K562 (cell line): ENCODE results near the gene IFT27. TPM values are rescaled to one million over a fixed set of nuclear protein-coding genes. Genes with fewer than 3 reads are reported as not detected.

Experiments
- ATAC-seq: fragments of 200-7000 bp; cut with Tn5 transposase; 3 replicates; pipeline ENCODE4 v1.9.1; 2020; ENCODE audit warnings: moderate library complexity
- BruUV-seq: library from RNA; stranded (reverse); fragments of 400-500 nt; replicated peaks from 2 replicates; lab custom pipeline; 2021; lab: Mats Ljungman, UMichigan
- CTCF ChIA-PET: fragments of 300-600 bp; formaldehyde crosslinking; extraction: SDS; loops from one replicate; lab custom pipeline; 2021; ENCODE audit warnings: low intra/inter-chr PET ratio; lab: Yijun Ruan, JAX
- POLR2A ChIA-PET: fragments of 300-600, 350-650 bp; sonication (Branson Sonifier 250); formaldehyde crosslinking; extraction: SDS; loops from one replicate; lab custom pipeline; 2021; ENCODE audit warnings: antibody characterized with exemption, inconsistent platforms; lab: Yijun Ruan, JAX
- DNase-seq, 4 experiments: peaks; one replicate each; pipeline versions ENCODE4 v3.0.0 to v3.0.0-alpha.2; 2011 to 2018; ENCODE audit warnings: low spot score in 3 of 4, mixed read lengths in 3 of 4; ENCODE audit errors: extremely low read depth in 1 of 4
- FAIRE-seq: peaks from 2 replicates; lab custom pipeline; 2011; peaks lifted over from hg19 to GRCh38; lab: Jason Lieb, UNC
- H2AFZ ChIP-seq: 2 replicates; pipeline ENCODE4 v1.6.0; 2011; ENCODE audit warnings: low read depth, low read length, control low read depth, inconsistent platforms
- H3K27ac ChIP-seq: fragments of 200-600 bp; 3 replicates; pipeline ENCODE4 v1.8.0; 2011; ENCODE audit warnings: low read depth, mild to moderate bottlenecking, control low read depth, inconsistent platforms, low read length, moderate library complexity, mixed read lengths; ENCODE audit errors: extremely low read depth
- H3K27me3 ChIP-seq, 2 experiments: fragments of 300-600 bp in 1 of 2; 2 replicates in 1 of 2; 3 replicates in 1 of 2; pipeline versions ENCODE4 v1.6.0 to v1.8.0; 2011; ENCODE audit warnings: inconsistent platforms in 2 of 2, low read length in 2 of 2, mild to moderate bottlenecking in 1 of 2, mixed read lengths in 1 of 2, moderate library complexity in 1 of 2; ENCODE audit not compliant: control insufficient read depth in 2 of 2, insufficient read depth in 2 of 2
- H3K36me3 ChIP-seq: fragments of 300-600 bp; 3 replicates; pipeline ENCODE4 v1.8.0; 2011; ENCODE audit warnings: mild to moderate bottlenecking, low read length, inconsistent platforms; ENCODE audit not compliant: control insufficient read depth, insufficient read depth
- H3K4me1 ChIP-seq, 2 experiments: fragments of 200-600 bp in 1 of 2; replicated peaks in 1 of 2; 2 replicates in 1 of 2; 3 replicates in 1 of 2; pipeline versions ENCODE4 v1.5.1 to v1.8.0; 2011; ENCODE audit warnings: inconsistent platforms in 2 of 2, low read length in 2 of 2, mild to moderate bottlenecking in 1 of 2, mixed read lengths in 1 of 2, moderate library complexity in 1 of 2; ENCODE audit not compliant: control insufficient read depth in 2 of 2, insufficient read depth in 2 of 2
- H3K4me2 ChIP-seq: 2 replicates; pipeline ENCODE4 v1.6.1; 2011; ENCODE audit warnings: low read length, control low read depth, inconsistent platforms, mixed read lengths; ENCODE audit not compliant: insufficient read depth
- H3K4me3 ChIP-seq: fragments of 200-600 bp; sonication (generic), shearing (Covaris generic); 2 replicates; pipeline ENCODE4 v1.5.1; 2016; ENCODE audit warnings: control low read depth, inconsistent platforms
- H3K79me2 ChIP-seq: fragments of 200-600 bp; 3 replicates; pipeline ENCODE4 v1.8.0; 2011; ENCODE audit warnings: low read length, inconsistent platforms; ENCODE audit not compliant: control insufficient read depth, insufficient read depth
- H3K9ac ChIP-seq, 2 experiments: 2 replicates each; pipeline versions ENCODE4 v1.6.0 to v1.6.1; 2011; ENCODE audit warnings: low read depth in 2 of 2, low read length in 2 of 2, control low read depth in 1 of 2, inconsistent platforms in 1 of 2, mild to moderate bottlenecking in 1 of 2, mixed read lengths in 1 of 2; ENCODE audit not compliant: insufficient read depth in 1 of 2
- H3K9me1 ChIP-seq: one replicate; pipeline ENCODE4 v1.6.0; 2011; ENCODE audit warnings: inconsistent platforms, mild to moderate bottlenecking, low read length, moderate library complexity; ENCODE audit not compliant: control insufficient read depth, insufficient read depth
- H3K9me3 ChIP-seq: replicated peaks from 2 replicates; pipeline ENCODE4 v1.5.1; 2011; ENCODE audit warnings: low read depth, low read length, inconsistent platforms; ENCODE audit not compliant: control insufficient read depth, insufficient read depth
- H4K20me1 ChIP-seq: replicated peaks from 2 replicates; pipeline ENCODE4 v1.6.1; 2011; ENCODE audit warnings: low read length, inconsistent platforms, mixed read lengths; ENCODE audit not compliant: control insufficient read depth, insufficient read depth
- ARID3A ChIP-seq: IDR thresholded peaks from 2 replicates; pipeline ENCODE4 v1.6.1; 2012; ENCODE audit warnings: low read depth, low read length, improper control_type of control experiment, borderline replicate concordance
- BCOR ChIP-seq: fragments of 450-650 bp; IDR thresholded peaks from 2 replicates; pipeline ENCODE4 v1.6.1; 2016
- CBFA2T2 ChIP-seq: fragments of 450-650 bp; conservative IDR thresholded peaks from 2 replicates; pipeline ENCODE4 v1.6.1; 2017; ENCODE audit warnings: mild to moderate bottlenecking
- CLOCK ChIP-seq: fragments of 250-450 bp; sonication (Bioruptor Pico); IDR thresholded peaks from 2 replicates; pipeline ENCODE4 v1.4.0; 2020; ENCODE audit warnings: mild to moderate bottlenecking, moderate library complexity, borderline replicate concordance
- ELF2 ChIP-seq: fragments of 250-450 bp; sonication (Bioruptor Pico); IDR thresholded peaks from 2 replicates; pipeline ENCODE4 v1.5.0; 2021; ENCODE audit warnings: mild to moderate bottlenecking
- JUND ChIP-seq, 2 experiments: IDR thresholded peaks; 2 replicates in 1 of 2; 3 replicates in 1 of 2; pipeline ENCODE4 v1.6.1; 2011; ENCODE audit warnings: borderline replicate concordance in 2 of 2, low read depth in 2 of 2, low read length in 2 of 2, improper control_type of control experiment in 1 of 2, missing biosample characterization in 1 of 2, missing genetic modification characterization in 1 of 2, missing genetic modification reagents in 1 of 2
- KDM1A ChIP-seq, 2 experiments: fragments of 450-650 bp; IDR thresholded peaks; 2 replicates each; pipeline ENCODE4 v1.6.1; 2016; ENCODE audit warnings: mild to moderate bottlenecking in 2 of 2
- LEF1 ChIP-seq: fragments of 450-650 bp; IDR thresholded peaks from 2 replicates; pipeline ENCODE4 v1.6.1; 2016; ENCODE audit warnings: mild to moderate bottlenecking
- MEF2D ChIP-seq: conservative IDR thresholded peaks from 2 replicates; pipeline ENCODE4 v1.6.1; 2016; ENCODE audit warnings: low read depth, missing genetic modification characterization, missing compliant biosample characterization
- POLR2AphosphoS2 ChIP-seq: IDR thresholded peaks from 2 replicates; pipeline ENCODE4 v1.6.1; 2012; ENCODE audit warnings: low read length, improper control_type of control experiment
- POLR3G ChIP-seq: IDR thresholded peaks from 2 replicates; pipeline ENCODE4 v1.6.1; 2011; ENCODE audit not compliant: insufficient read length, insufficient replicate concordance; ENCODE audit errors: extremely low read depth
- RBM25 ChIP-seq: fragments of 200-400 bp; formaldehyde crosslinking; IDR thresholded peaks from 2 replicates; pipeline ENCODE4 v1.6.1; 2018; ENCODE audit warnings: low read length, low read depth, moderate library complexity; ENCODE audit not compliant: severe bottlenecking
- RCOR1 ChIP-seq, 2 experiments: IDR thresholded peaks; 2 replicates each; pipeline ENCODE4 v1.6.1; 2012; ENCODE audit warnings: low read depth in 2 of 2, low read length in 2 of 2, borderline replicate concordance in 1 of 2, improper control_type of control experiment in 1 of 2
- RUNX1 ChIP-seq: sonication (generic); IDR thresholded peaks from 2 replicates; pipeline ENCODE4 v1.6.1; 2016; ENCODE audit warnings: antibody characterized with exemption, low read depth
- ZKSCAN1 ChIP-seq: fragments of 150-350 bp; IDR thresholded peaks from 2 replicates; pipeline ENCODE4 v1.6.1; 2016; ENCODE audit warnings: low read depth, low read length
- ZNF121 ChIP-seq: sonication (generic); formaldehyde crosslinking; conservative IDR thresholded peaks from 2 replicates; pipeline ENCODE4 v1.8.0; 2022; ENCODE audit warnings: missing genetic modification reagents
- ZNF133 ChIP-seq: fragments of 250-450 bp; sonication (Bioruptor Pico); IDR thresholded peaks from 2 replicates; pipeline ENCODE4 v1.4.0; 2020; ENCODE audit warnings: mild to moderate bottlenecking
- ZNF431 ChIP-seq: sonication (generic); formaldehyde crosslinking; IDR thresholded peaks from 2 replicates; pipeline ENCODE4 v1.8.0; 2022; ENCODE audit warnings: mild to moderate bottlenecking, missing genetic modification reagents
- ZNF830 ChIP-seq: fragments of 250-450 bp; sonication (Bioruptor Pico); IDR thresholded peaks from 2 replicates; pipeline ENCODE4 v1.5.0; 2021; ENCODE audit warnings: mild to moderate bottlenecking
- WGBS: fragments of 100-300 bp; shearing (Covaris generic); methylation state at CpG from one replicate; pipeline ENCODE4 v1.1.6; 2016; ENCODE audit warnings: low coverage, mixed read lengths; ENCODE audit not compliant: insufficient coverage; ENCODE audit errors: missing lambda C conversion rate; 5-methylcytosine and 5-hydroxymethylcytosine counted together
- in situ Hi-C: fragments of 300-500 bp; cut with MboI; formaldehyde crosslinking; loops from 4 replicates; pipeline ENCODE4 v1.15.0; 2018; ENCODE audit warnings: inconsistent platforms, mixed read lengths
- intact Hi-C: fragments of 100-400 bp; cut with micrococcal nuclease; formaldehyde crosslinking; loops from 2 replicates; pipeline ENCODE4 v1.14.2; 2022
- polyA plus RNA-seq, 8 experiments: library from polyadenylated mRNA; depleted of rRNA in 4 of 8; stranded (reverse) in 5 of 8; unstranded in 3 of 8; fragments of >200 nt; fragmentation: Nextera tagmentation in 2 of 8; fragmentation: Illumina TruSeq in 1 of 8; extraction: Ambion mirVana in 2 of 8; extraction: Trizol in 1 of 8; gene quantifications; 2 replicates each; pipeline versions ENCODE4 v1.2.1 to v1.2.3, GENCODE V29; 2011 to 2014; ENCODE audit warnings: inconsistent platforms in 1 of 8, missing spikeins in 1 of 8
- total RNA-seq, 7 experiments: library from RNA; depleted of rRNA in 6 of 7; stranded (reverse); fragments of >200 nt in 6 of 7; fragmentation: Illumina TruSeq in 2 of 7; extraction: Trizol in 2 of 7; gene quantifications; 2 replicates each; pipeline versions ENCODE4 v1.2.1 to v1.2.3, GENCODE V29; 2011 to 2021; ENCODE audit warnings: low replicate concordance in 1 of 7

Gene IFT27
- total and polyA plus RNA-seq, 9 of the 15 experiments (the other 6 are each of a cell fraction or from before 2014, with no cell fraction given): 0.01 to 1.4 (median 0.14) TPM; not detected in 1

- Histone ChIP-seq H3K9ac (no peak overlapping the region), H4K20me1 (no peaks in the 10 kb centered on the region), H3K27ac (no peak overlapping the region), H3K4me2 (no peak overlapping the region), H3K27me3 (peaks cover 0 to 15% of the 10 kb centered on the region in 2 experiments; a peak in 3 of 5 replicates), H3K4me3 (no peak overlapping the region), H3K9me1 (no peaks in the 10 kb centered on the region), H2AFZ (no peak overlapping the region), H3K4me1 (no peaks in the 10 kb centered on the region), H3K36me3 (no peaks in the 10 kb centered on the region), H3K79me2 (no peaks in the 10 kb centered on the region), H3K9me3 (no peaks in the 10 kb centered on the region)
- FAIRE-seq: no peak
- no peak for DNase-seq
- ATAC-seq: no peak
- ChIA-PET POLR2A (interaction anchor here (0.7 kb wide), 1 partner anchor 20 kb away, joined by 3 read pairs; no protein-coding TSS in a partner anchor), CTCF (no interaction called here)
- intact Hi-C loops: no loop called here
- 2% methylated on average over 13 of the region's 19 CpGs for WGBS
- in situ Hi-C loops: no loop called here
- no TSS peak for BruUV-seq
- no peak for TF ChIP-seq JUND (IDR thresholded peaks at IDR 0.05; ENCODE audit: borderline replicate concordance, low read depth, low read length)
- TF ChIP-seq JUND (tag; IDR thresholded peaks at IDR 0.05; ENCODE audit: borderline replicate concordance, low read depth, low read length): no peak
- TF ChIP-seq ZNF121 (CRISPR knock-in tag): no peak
- no peak for TF ChIP-seq POLR3G
- no peak for TF ChIP-seq ELF2
- TF ChIP-seq KDM1A (IDR thresholded peaks at IDR 0.05): 0 out of 4 replicates have a peak, but pooled peaks of 1 of the 2 experiments have one; percentile 18
- TF ChIP-seq RBM25: peak; percentile 82
- TF ChIP-seq CLOCK: no peak
- TF ChIP-seq RUNX1: no peak
- no peak for TF ChIP-seq CBFA2T2
- no peak for TF ChIP-seq ZNF431 (CRISPR knock-in tag)
- TF ChIP-seq RCOR1 (IDR thresholded peaks at IDR 0.05; ENCODE audit: borderline replicate concordance in 1 of 2, low read depth in 2 of 2, low read length in 2 of 2): 0 out of 4 replicates have a peak, but pooled peaks of 1 of the 2 experiments have one; percentile 11
- TF ChIP-seq ZNF133 (CRISPR knock-in tag): no peak
- TF ChIP-seq MEF2D (tag): no peak
- no peak for TF ChIP-seq LEF1
- TF ChIP-seq BCOR: peak; percentile 75
- TF ChIP-seq POLR2AphosphoS2: no peak
- TF ChIP-seq ZKSCAN1: peak; percentile 73; the same call in 1 of the 2 replicates
- no peak for TF ChIP-seq ZNF830 (CRISPR knock-in tag)
- no peak for TF ChIP-seq ARID3A
These were observed 45.6 kb downstream of the IFT27 start for GRCh38 chr22:36730176-36730858.
